SK-N-SH treated with all-trans-retinoic acid at 6 μM for 48 hours (cell line): ENCODE measurements around the gene OR5L2.
"Not testable (repeated sequence)": the region's sequence is repeated elsewhere in the genome, so short reads cannot be mapped to it uniquely, and the experiment has no call there.

Experiments used
- ATAC-seq: fragments of 200-7000 bp; cut with Tn5 transposase; 3 replicates; pipeline ENCODE4 v1.9.1; 2020; ENCODE audit warnings: mild to moderate bottlenecking, moderate library complexity
- ARNTL ChIP-seq: fragments of 450-650 bp; formaldehyde crosslinking; IDR thresholded peaks from 2 replicates; pipeline ENCODE4 v1.5.0; 2020; ENCODE audit warnings: low read depth, mild to moderate bottlenecking, moderate library complexity, borderline replicate concordance
- BACH2 ChIP-seq: fragments of 250-450 bp; sonication (Bioruptor Pico); IDR thresholded peaks from 2 replicates; pipeline ENCODE4 v1.9.0; 2021; ENCODE audit warnings: mild to moderate bottlenecking, borderline replicate concordance
- ESRRG ChIP-seq: fragments of 250-450 bp; sonication (Bioruptor Pico); IDR thresholded peaks from 2 replicates; pipeline ENCODE4 v1.6.1; 2021; ENCODE audit warnings: mild to moderate bottlenecking
- GLIS3 ChIP-seq: fragments of 250-450 bp; sonication (Bioruptor Pico); IDR thresholded peaks from 2 replicates; pipeline ENCODE4 v1.5.0; 2020; ENCODE audit warnings: mild to moderate bottlenecking, moderate library complexity
- ISL1 ChIP-seq: fragments of 250-450 bp; sonication (Bioruptor Pico); IDR thresholded peaks from 2 replicates; pipeline ENCODE4 v2.1.2; 2022; ENCODE audit warnings: mild to moderate bottlenecking, moderate library complexity
- OSR1 ChIP-seq: fragments of 250-450 bp; sonication (Bioruptor Pico); IDR thresholded peaks from 2 replicates; pipeline ENCODE4 v1.8.0; 2022; ENCODE audit warnings: moderate library complexity, mild to moderate bottlenecking, inconsistent platforms
- RARB ChIP-seq: fragments of 250-450 bp; sonication (Bioruptor Pico); IDR thresholded peaks from 2 replicates; pipeline ENCODE4 v1.8.0; 2021; ENCODE audit warnings: mild to moderate bottlenecking, moderate library complexity
- SNAI2 ChIP-seq: fragments of 250-450 bp; sonication (Bioruptor Pico); IDR thresholded peaks from 2 replicates; pipeline ENCODE4 v1.5.0; 2020; ENCODE audit warnings: mild to moderate bottlenecking, moderate library complexity
- TCF4 ChIP-seq: fragments of 250-450 bp; sonication (Bioruptor Pico); IDR thresholded peaks from 2 replicates; pipeline ENCODE4 v1.8.0; 2021; ENCODE audit warnings: mild to moderate bottlenecking, moderate library complexity, borderline replicate concordance
- ZC3H10 ChIP-seq: fragments of 250-450 bp; sonication (Bioruptor Pico); IDR thresholded peaks from 2 replicates; pipeline ENCODE4 v1.5.1; 2021; ENCODE audit warnings: mild to moderate bottlenecking, moderate library complexity
- ZFP3 ChIP-seq: fragments of 250-450 bp; sonication (Bioruptor Pico); IDR thresholded peaks from 2 replicates; pipeline ENCODE4 v1.5.0; 2020; ENCODE audit warnings: mild to moderate bottlenecking, moderate library complexity
- ZFP30 ChIP-seq: fragments of 450-650 bp; formaldehyde crosslinking; IDR thresholded peaks from 2 replicates; pipeline ENCODE4 v1.5.0; 2022; ENCODE audit warnings: mild to moderate bottlenecking, moderate library complexity
- ZNF565 ChIP-seq: fragments of 450-650 bp; formaldehyde crosslinking; conservative IDR thresholded peaks from 2 replicates; pipeline ENCODE4 v1.5.0; 2020; ENCODE audit warnings: low read depth, mild to moderate bottlenecking, moderate library complexity
- ZNF70 ChIP-seq: fragments of 450-650 bp; formaldehyde crosslinking; IDR thresholded peaks from 2 replicates; pipeline ENCODE4 v1.5.0; 2020; ENCODE audit warnings: mild to moderate bottlenecking, moderate library complexity
- ZNF8 ChIP-seq: fragments of 450-650 bp; formaldehyde crosslinking; IDR thresholded peaks from 2 replicates; pipeline ENCODE4 v1.5.0; 2020; ENCODE audit warnings: mild to moderate bottlenecking, moderate library complexity
- TF ChIP-seq, protein P1 (sequence below): fragments of 250-450 bp; sonication (Bioruptor Pico); IDR thresholded peaks from 2 replicates; pipeline ENCODE4 v1.5.0; 2020; ENCODE audit warnings: mild to moderate bottlenecking, moderate library complexity
- TF ChIP-seq, protein P2 (sequence below): fragments of 250-450 bp; sonication (Bioruptor Pico); IDR thresholded peaks from 2 replicates; pipeline ENCODE4 v1.5.1; 2021; ENCODE audit warnings: mild to moderate bottlenecking, moderate library complexity
- TF ChIP-seq, protein P3 (sequence below): fragments of 250-450 bp; sonication (Bioruptor Pico); IDR thresholded peaks from 2 replicates; pipeline ENCODE4 v1.5.1; 2020; ENCODE audit warnings: low read depth, mild to moderate bottlenecking, moderate library complexity
- TF ChIP-seq, protein P4 (sequence below): fragments of 250-450 bp; sonication (Bioruptor Pico); IDR thresholded peaks from 2 replicates; pipeline ENCODE4 v1.8.0; 2021; ENCODE audit warnings: low read depth, mild to moderate bottlenecking, moderate library complexity, borderline replicate concordance
- TF ChIP-seq, protein P5 (sequence below): fragments of 250-450 bp; sonication (Bioruptor Pico); IDR thresholded peaks from 2 replicates; pipeline ENCODE4 v1.8.0; 2020; ENCODE audit warnings: mild to moderate bottlenecking, moderate library complexity, borderline replicate concordance

The OR5L2 gene

DNA sequence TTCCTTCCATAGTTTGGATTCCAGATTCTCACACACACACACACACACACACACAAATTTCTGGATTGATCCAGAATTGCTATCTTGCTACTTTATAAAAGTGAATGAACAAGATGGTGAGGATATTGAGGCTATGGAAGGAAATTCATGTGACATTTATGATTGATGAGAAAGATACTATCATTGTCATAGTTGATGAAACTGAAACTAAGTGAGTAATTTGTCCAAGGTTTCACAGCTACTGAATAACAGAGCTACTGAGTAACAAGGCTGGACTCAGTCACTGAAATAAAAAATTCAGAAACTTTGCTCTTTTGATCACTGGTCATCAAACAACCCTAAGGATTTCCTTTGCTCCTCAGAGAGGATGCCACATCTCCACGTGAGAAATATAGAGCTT is 27.7 kb downstream of the OR5L2 start:
- no peak for ATAC-seq
- TF ChIP-seq ARNTL (CRISPR knock-in tag) (no peak), ZNF565 (CRISPR knock-in tag) (no peak), ZC3H10 (CRISPR knock-in tag) (no peak), ISL1 (CRISPR knock-in tag) (no peak), ZNF70 (CRISPR knock-in tag) (no peak), BACH2 (CRISPR knock-in tag) (no peak), ZNF8 (CRISPR knock-in tag) (no peak), SNAI2 (no peak), ZFP3 (CRISPR knock-in tag) (no peak), OSR1 (CRISPR knock-in tag) (no peak), TCF4 (CRISPR knock-in tag) (no peak), RARB (CRISPR knock-in tag) (no peak), GLIS3 (CRISPR knock-in tag) (no peak), ZFP30 (CRISPR knock-in tag) (no peak), ESRRG (CRISPR knock-in tag) (no peak)
- TF ChIP-seq, protein P1, sequence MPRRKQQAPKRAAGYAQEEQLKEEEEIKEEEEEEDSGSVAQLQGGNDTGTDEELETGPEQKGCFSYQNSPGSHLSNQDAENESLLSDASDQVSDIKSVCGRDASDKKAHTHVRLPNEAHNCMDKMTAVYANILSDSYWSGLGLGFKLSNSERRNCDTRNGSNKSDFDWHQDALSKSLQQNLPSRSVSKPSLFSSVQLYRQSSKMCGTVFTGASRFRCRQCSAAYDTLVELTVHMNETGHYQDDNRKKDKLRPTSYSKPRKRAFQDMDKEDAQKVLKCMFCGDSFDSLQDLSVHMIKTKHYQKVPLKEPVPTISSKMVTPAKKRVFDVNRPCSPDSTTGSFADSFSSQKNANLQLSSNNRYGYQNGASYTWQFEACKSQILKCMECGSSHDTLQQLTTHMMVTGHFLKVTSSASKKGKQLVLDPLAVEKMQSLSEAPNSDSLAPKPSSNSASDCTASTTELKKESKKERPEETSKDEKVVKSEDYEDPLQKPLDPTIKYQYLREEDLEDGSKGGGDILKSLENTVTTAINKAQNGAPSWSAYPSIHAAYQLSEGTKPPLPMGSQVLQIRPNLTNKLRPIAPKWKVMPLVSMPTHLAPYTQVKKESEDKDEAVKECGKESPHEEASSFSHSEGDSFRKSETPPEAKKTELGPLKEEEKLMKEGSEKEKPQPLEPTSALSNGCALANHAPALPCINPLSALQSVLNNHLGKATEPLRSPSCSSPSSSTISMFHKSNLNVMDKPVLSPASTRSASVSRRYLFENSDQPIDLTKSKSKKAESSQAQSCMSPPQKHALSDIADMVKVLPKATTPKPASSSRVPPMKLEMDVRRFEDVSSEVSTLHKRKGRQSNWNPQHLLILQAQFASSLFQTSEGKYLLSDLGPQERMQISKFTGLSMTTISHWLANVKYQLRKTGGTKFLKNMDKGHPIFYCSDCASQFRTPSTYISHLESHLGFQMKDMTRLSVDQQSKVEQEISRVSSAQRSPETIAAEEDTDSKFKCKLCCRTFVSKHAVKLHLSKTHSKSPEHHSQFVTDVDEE (CRISPR knock-in tag), result no peak
- TF ChIP-seq, protein P2, sequence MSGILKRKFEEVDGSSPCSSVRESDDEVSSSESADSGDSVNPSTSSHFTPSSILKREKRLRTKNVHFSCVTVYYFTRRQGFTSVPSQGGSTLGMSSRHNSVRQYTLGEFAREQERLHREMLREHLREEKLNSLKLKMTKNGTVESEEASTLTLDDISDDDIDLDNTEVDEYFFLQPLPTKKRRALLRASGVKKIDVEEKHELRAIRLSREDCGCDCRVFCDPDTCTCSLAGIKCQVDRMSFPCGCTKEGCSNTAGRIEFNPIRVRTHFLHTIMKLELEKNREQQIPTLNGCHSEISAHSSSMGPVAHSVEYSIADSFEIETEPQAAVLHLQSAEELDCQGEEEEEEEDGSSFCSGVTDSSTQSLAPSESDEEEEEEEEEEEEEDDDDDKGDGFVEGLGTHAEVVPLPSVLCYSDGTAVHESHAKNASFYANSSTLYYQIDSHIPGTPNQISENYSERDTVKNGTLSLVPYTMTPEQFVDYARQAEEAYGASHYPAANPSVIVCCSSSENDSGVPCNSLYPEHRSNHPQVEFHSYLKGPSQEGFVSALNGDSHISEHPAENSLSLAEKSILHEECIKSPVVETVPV (CRISPR knock-in tag), result no peak
- TF ChIP-seq, protein P3, sequence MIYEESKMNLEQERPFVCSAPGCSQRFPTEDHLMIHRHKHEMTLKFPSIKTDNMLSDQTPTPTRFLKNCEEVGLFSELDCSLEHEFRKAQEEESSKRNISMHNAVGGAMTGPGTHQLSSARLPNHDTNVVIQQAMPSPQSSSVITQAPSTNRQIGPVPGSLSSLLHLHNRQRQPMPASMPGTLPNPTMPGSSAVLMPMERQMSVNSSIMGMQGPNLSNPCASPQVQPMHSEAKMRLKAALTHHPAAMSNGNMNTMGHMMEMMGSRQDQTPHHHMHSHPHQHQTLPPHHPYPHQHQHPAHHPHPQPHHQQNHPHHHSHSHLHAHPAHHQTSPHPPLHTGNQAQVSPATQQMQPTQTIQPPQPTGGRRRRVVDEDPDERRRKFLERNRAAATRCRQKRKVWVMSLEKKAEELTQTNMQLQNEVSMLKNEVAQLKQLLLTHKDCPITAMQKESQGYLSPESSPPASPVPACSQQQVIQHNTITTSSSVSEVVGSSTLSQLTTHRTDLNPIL (CRISPR knock-in tag), result no peak
- TF ChIP-seq, protein P4, sequence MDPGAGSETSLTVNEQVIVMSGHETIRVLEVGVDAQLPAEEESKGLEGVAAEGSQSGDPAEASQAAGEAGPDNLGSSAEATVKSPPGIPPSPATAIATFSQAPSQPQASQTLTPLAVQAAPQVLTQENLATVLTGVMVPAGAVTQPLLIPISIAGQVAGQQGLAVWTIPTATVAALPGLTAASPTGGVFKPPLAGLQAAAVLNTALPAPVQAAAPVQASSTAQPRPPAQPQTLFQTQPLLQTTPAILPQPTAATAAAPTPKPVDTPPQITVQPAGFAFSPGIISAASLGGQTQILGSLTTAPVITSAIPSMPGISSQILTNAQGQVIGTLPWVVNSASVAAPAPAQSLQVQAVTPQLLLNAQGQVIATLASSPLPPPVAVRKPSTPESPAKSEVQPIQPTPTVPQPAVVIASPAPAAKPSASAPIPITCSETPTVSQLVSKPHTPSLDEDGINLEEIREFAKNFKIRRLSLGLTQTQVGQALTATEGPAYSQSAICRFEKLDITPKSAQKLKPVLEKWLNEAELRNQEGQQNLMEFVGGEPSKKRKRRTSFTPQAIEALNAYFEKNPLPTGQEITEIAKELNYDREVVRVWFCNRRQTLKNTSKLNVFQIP (CRISPR knock-in tag), result no peak
- TF ChIP-seq, protein P5, sequence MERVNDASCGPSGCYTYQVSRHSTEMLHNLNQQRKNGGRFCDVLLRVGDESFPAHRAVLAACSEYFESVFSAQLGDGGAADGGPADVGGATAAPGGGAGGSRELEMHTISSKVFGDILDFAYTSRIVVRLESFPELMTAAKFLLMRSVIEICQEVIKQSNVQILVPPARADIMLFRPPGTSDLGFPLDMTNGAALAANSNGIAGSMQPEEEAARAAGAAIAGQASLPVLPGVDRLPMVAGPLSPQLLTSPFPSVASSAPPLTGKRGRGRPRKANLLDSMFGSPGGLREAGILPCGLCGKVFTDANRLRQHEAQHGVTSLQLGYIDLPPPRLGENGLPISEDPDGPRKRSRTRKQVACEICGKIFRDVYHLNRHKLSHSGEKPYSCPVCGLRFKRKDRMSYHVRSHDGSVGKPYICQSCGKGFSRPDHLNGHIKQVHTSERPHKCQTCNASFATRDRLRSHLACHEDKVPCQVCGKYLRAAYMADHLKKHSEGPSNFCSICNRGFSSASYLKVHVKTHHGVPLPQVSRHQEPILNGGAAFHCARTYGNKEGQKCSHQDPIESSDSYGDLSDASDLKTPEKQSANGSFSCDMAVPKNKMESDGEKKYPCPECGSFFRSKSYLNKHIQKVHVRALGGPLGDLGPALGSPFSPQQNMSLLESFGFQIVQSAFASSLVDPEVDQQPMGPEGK (CRISPR knock-in tag), result no peak

DNA sequence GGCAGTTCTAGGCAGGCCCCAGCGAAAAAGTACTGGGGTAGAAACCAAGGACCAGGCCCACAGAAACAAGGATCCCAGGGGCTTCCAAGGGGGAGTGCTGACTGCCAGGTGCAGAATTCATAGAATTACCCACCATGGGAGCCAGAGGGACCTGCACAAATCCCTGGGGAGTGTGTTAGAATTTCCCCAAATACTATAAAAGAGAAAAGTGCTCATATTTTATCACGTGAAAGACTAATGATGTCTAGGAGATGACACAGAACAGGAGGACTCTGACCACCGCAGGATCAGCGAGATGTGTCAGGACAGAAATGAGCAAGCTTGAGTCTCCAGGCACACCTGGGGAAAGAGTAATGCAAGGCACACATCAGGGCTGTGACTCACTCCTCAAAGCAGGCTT is 40.3 kb downstream of the OR5L2 start:
- ATAC-seq, result not testable (repeated sequence)

DNA sequence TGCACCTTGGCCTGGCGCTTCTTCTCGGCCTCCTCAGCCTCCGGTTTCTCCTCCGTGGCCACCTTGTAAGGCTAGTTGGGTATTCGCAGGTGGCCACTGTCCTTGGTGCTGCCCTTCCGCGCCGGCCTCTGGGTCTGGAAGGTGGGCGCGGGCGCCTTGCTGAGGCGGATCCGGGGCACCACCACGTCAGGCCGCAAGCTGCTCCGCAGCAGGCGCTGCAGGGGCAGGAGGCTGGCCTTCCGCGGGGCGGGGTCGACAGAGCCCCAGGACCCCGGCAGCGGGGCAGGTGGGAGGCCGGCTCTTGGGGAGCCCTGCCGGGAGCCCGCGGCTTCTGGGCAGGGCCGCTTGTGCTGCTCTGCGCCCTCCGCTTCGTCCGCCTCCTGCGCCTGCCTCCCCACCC is 45.7 kb downstream of the OR5L2 start:
- ATAC-seq, result not testable (repeated sequence)

DNA sequence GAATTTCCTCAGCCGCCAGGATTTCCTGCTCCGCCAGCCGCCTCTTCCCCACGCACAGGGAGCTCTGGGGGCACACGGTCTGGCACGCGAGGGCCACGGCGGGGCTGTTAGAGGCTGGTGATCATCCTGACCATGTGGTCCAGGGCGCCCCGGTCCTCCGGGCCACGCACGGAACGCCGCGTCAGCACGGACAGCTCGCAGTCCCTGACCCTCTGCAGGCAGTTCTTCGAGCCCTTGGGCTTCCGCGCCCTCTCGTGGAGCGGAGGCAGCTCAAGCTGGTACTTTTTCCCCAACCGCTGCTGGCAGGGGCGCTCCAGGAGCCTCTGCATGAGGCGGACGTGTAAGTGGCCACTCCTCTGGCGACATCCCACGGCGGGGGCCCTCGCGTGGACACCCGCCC is 46.1 kb downstream of the OR5L2 start:
- not testable (repeated sequence) for ATAC-seq
